Lower lobe of right lung (tissue), 2 donors: ENCODE results near the gene FRY. TPM values are rescaled to one million over a fixed set of nuclear protein-coding genes. Genes with fewer than 3 reads are reported as not detected.

ENCODE experiments used
- ATAC-seq, 2 donors: fragments of 200-7000 bp; cut with Tn5 transposase; one replicate each; pipeline ENCODE4 v1.9.1; 2020 to 2022; ENCODE audit warnings: mild to moderate bottlenecking in 2 of 2, moderate library complexity in 2 of 2
- DNase-seq: peaks from one replicate; pipeline ENCODE4 v3.0.0-alpha.2; 2020
- H3K27ac ChIP-seq: fragments of 200-600 bp; one replicate; pipeline ENCODE4 v1.8.0; 2022
- H3K27me3 ChIP-seq: fragments of 200-600 bp; one replicate; pipeline ENCODE4 v1.8.0; 2022; ENCODE audit warnings: low read depth
- H3K36me3 ChIP-seq: fragments of 200-600 bp; one replicate; pipeline ENCODE4 v1.8.0; 2022; ENCODE audit warnings: mild to moderate bottlenecking
- H3K4me1 ChIP-seq: fragments of 200-600 bp; one replicate; pipeline ENCODE4 v1.8.0; 2022
- H3K4me3 ChIP-seq: fragments of 200-600 bp; one replicate; pipeline ENCODE4 v1.8.0; 2022; ENCODE audit warnings: mild to moderate bottlenecking
- H3K9me3 ChIP-seq: fragments of 200-600 bp; one replicate; pipeline ENCODE4 v1.8.0; 2022
- CTCF ChIP-seq: fragments of 200-600 bp; IDR thresholded peaks from one replicate; pipeline ENCODE4 v1.8.0; 2022; ENCODE audit warnings: antibody characterized with exemption, mild to moderate bottlenecking
- intact Hi-C: fragments of 100-400 bp; cut with DNase I; formaldehyde crosslinking; loops from one replicate; pipeline ENCODE4 v1.11.0; 2022
- total RNA-seq: library from RNA; stranded (reverse); fragmentation: NEBNext Ultra II Directional; extraction: Animal tissue kit (Norgen Biotek cat#: 25700); gene quantifications from one replicate; pipeline ENCODE4 v1.2.1, GENCODE V29; 2021
- donor health status: DM: no; HTN: yes; CAD: no; lungs with severe emphysema.

The FRY gene
- total RNA-seq, 1 donor from 2014 or later, result 93.7 TPM

GRCh38 chr13:32228330-32229041 lies 196.9 kb downstream of the FRY start:
- H3K9me3 ChIP-seq, result no peaks in the 10 kb centered on the region
- no peaks in the 10 kb centered on the region for H3K27me3 ChIP-seq
- H3K4me1 ChIP-seq, result no peaks in the 10 kb centered on the region
- DNase-seq (no peak), ATAC-seq (no peak)
- peaks cover 57% of the 10 kb centered on the region for H3K36me3 ChIP-seq
- H3K27ac ChIP-seq, result no peak overlapping the region
- H3K4me3 ChIP-seq, result no peak overlapping the region
- intact Hi-C loops, result no loop called here
- no peak for TF ChIP-seq CTCF

GRCh38 chr13:32229443-32229842 lies 197.9 kb downstream of the FRY start:
- Histone ChIP-seq H3K36me3 (peaks cover 52% of the 10 kb centered on the region), H3K27ac (no peak overlapping the region), H3K4me1 (no peaks in the 10 kb centered on the region), H3K27me3 (no peaks in the 10 kb centered on the region), H3K4me3 (no peak overlapping the region), H3K9me3 (no peaks in the 10 kb centered on the region)
- intact Hi-C loops, result no loop called here
- no peak for ATAC-seq
- no peak for TF ChIP-seq CTCF
- DNase-seq, result no peak

- ATAC-seq, result no peak
- Histone ChIP-seq H3K36me3 (peaks cover 38% of the 10 kb centered on the region), H3K4me3 (no peak overlapping the region), H3K4me1 (no peaks in the 10 kb centered on the region), H3K9me3 (no peaks in the 10 kb centered on the region), H3K27ac (no peak overlapping the region), H3K27me3 (no peaks in the 10 kb centered on the region)
- no peak for TF ChIP-seq CTCF
- DNase-seq, result no peak
- intact Hi-C loops, result no loop called here
Observed at GRCh38 chr13:32232263-32232662, 200.7 kb downstream of the FRY start.

- Histone ChIP-seq H3K36me3 (peaks cover 42% of the 10 kb centered on the region), H3K4me3 (no peak overlapping the region), H3K27ac (no peak overlapping the region), H3K4me1 (no peaks in the 10 kb centered on the region), H3K9me3 (no peaks in the 10 kb centered on the region), H3K27me3 (no peaks in the 10 kb centered on the region)
- DNase-seq (no peak), ATAC-seq (no peak)
- no peak for TF ChIP-seq CTCF
- intact Hi-C loops, result no loop called here
Observed at GRCh38 chr13:32233062-32233461, 201.5 kb downstream of the FRY start.

GRCh38 chr13:32234914-32235313 lies 203.3 kb downstream of the FRY start:
- Histone ChIP-seq H3K4me3 (no peak overlapping the region), H3K4me1 (no peaks in the 10 kb centered on the region), H3K9me3 (no peaks in the 10 kb centered on the region), H3K27me3 (no peaks in the 10 kb centered on the region), H3K27ac (no peak overlapping the region), H3K36me3 (peaks cover 43% of the 10 kb centered on the region)
- DNase-seq (no peak), ATAC-seq (no peak)
- intact Hi-C loops, result no loop called here
- TF ChIP-seq CTCF, result no peak
